ENCODE results near the gene DESI2. TPM values are rescaled to one million over a fixed set of nuclear protein-coding genes. Genes with fewer than 3 reads are reported as not detected.

Gene DESI2
- total RNA-seq: 35.9 and 38.3 TPM in 2 replicates

DNA sequence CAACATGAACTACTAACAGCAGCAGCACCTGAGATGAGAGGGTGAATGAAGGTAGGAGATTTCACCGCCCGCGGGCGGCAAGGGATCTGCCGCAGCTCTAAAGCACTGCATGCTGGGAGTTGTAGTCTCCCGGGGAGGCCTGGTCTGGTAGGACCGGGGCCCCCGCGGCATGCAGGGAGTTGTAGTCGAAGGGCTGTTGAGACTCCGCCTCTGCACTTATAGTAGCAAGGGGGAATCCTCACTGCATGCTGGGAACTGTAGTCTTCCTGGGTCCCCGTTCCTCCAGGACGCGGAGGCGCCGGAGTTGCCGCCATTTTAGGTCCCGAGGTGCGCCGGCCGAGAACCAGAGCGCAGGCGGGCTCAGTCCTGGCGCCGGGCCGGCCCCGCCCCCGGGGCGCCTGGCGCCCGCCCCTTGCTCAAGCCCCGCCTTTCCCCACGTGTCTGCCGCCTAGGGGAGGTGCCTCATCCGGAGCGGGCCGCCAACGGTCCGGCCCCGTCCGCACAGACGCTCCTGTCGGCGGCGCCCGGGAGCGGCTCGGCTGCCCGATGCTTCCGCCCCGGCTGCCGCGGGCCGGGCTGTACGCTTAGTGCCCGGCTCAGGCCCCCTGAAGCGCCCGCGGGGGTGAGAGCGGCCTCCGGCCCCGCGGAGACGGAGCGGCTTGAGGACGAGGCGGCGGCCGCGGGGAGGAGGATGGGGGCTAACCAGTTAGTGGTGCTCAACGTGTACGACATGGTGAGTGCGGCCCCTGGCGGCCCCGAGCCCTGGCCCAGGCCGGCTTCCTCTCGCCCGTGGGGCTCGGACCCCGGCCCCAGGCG is at the start of gene DESI2:
Gene DESI2, plus strand, starts transcription at position 504 of the 816 bp plus-strand sequence. Its CDS starts 188 bp downstream, at position 692.

Other genes with a start within 250 kb of the DESI2 start
- 25.4 and 26.1 TPM in 2 replicates for gene ADSS2, start 201.2 kb upstream of the DESI2 start, total RNA-seq
- gene CATSPERE, start 191.9 kb upstream of the DESI2 start, total RNA-seq: 0.16 and 0.38 TPM in 2 replicates
- 11.4 and 11.7 TPM in 2 replicates for gene COX20, start 182.5 kb downstream of the DESI2 start, total RNA-seq
- gene HNRNPU, start 211.4 kb downstream of the DESI2 start, total RNA-seq: 125 and 173 TPM in 2 replicates